CD14-positive monocyte (primary cell): ENCODE measurements around the gene RFX4. TPM values are rescaled to one million over a fixed set of nuclear protein-coding genes. Genes with fewer than 3 reads are reported as not detected.

Experiments
- DNase-seq, 3 donors: peaks; one replicate each; pipeline ENCODE4 v3.0.0-alpha.2; 2011 to 2022
- H2AFZ ChIP-seq: 2 replicates; pipeline ENCODE4 v1.6.0; 2012; ENCODE audit warnings: mild to moderate bottlenecking, low read depth, low read length, inconsistent platforms; ENCODE audit not compliant: insufficient read depth, poor library complexity, severe bottlenecking
- H3K27ac ChIP-seq, 2 donors: 1 replicate in 1 of 2; 2 replicates in 1 of 2; pipeline ENCODE4 v1.5.1; 2012 to 2013; ENCODE audit warnings: low read length in 2 of 2, control low read depth in 1 of 2, inconsistent platforms in 1 of 2, low read depth in 1 of 2, mild to moderate bottlenecking in 1 of 2
- H3K27me3 ChIP-seq, 2 donors: one replicate each; pipeline versions ENCODE4 v1.6.0 to v1.6.1; 2011 to 2013; ENCODE audit warnings: low read length in 2 of 2; ENCODE audit not compliant: control insufficient read depth in 2 of 2, insufficient read depth in 2 of 2
- H3K36me3 ChIP-seq, 2 donors: replicated peaks in 1 of 2; 1 replicate in 1 of 2; 2 replicates in 1 of 2; pipeline versions ENCODE4 v1.5.1 to v1.6.1; 2012 to 2013; ENCODE audit warnings: low read length in 2 of 2, control low read depth in 1 of 2, inconsistent platforms in 1 of 2, mild to moderate bottlenecking in 1 of 2; ENCODE audit not compliant: insufficient read depth in 2 of 2, control insufficient read depth in 1 of 2
- H3K4me1 ChIP-seq, 2 donors: 1 replicate in 1 of 2; 2 replicates in 1 of 2; pipeline versions ENCODE4 v1.5.1 to v1.6.1; 2012 to 2013; ENCODE audit warnings: low read length in 2 of 2, control low read depth in 1 of 2, inconsistent platforms in 1 of 2, mild to moderate bottlenecking in 1 of 2, moderate library complexity in 1 of 2; ENCODE audit not compliant: insufficient read depth in 2 of 2, control insufficient read depth in 1 of 2
- H3K4me2 ChIP-seq: replicated peaks from 2 replicates; pipeline ENCODE3; 2012; ENCODE audit warnings: low read length, moderate library complexity, mild to moderate bottlenecking; ENCODE audit not compliant: poor library complexity, severe bottlenecking; ENCODE audit errors: extremely low read depth
- H3K4me3 ChIP-seq, 3 experiments: fragments of 200-600 bp in 1 of 3; sonication (generic) in 1 of 3; replicated peaks in 1 of 3; 1 replicate in 2 of 3; 2 replicates in 1 of 3; pipeline ENCODE4 v1.5.1; 2011 to 2013; ENCODE audit warnings: low read length in 3 of 3, mild to moderate bottlenecking in 3 of 3, control low read depth in 2 of 3, low read depth in 2 of 3, inconsistent platforms in 1 of 3, moderate library complexity in 1 of 3
- H3K79me2 ChIP-seq: 2 replicates; pipeline ENCODE4 v1.6.0; 2012; ENCODE audit warnings: mild to moderate bottlenecking, control low read depth, inconsistent platforms, low read length, moderate library complexity; ENCODE audit not compliant: insufficient read depth
- H3K9ac ChIP-seq: 2 replicates; pipeline ENCODE4 v1.6.0; 2017; ENCODE audit warnings: low read length, mild to moderate bottlenecking; ENCODE audit not compliant: insufficient read depth, poor library complexity, severe bottlenecking
- H3K9me3 ChIP-seq, 2 donors: replicated peaks in 1 of 2; 1 replicate in 1 of 2; 2 replicates in 1 of 2; pipeline versions ENCODE4 v1.5.1 to v1.6.1; 2012 to 2013; ENCODE audit warnings: low read length in 2 of 2, control low read depth in 1 of 2; ENCODE audit not compliant: control insufficient read depth in 1 of 2, insufficient read depth in 1 of 2
- H4K20me1 ChIP-seq: 2 replicates; pipeline ENCODE4 v1.6.0; 2012; ENCODE audit warnings: mild to moderate bottlenecking, low read length, control low read depth, moderate library complexity; ENCODE audit not compliant: insufficient read depth
- H3K27ac Mint-ChIP-seq, 7 donors: one replicate each; pipeline ENCODE4 v1.8.0; 2020; ENCODE audit warnings: mild to moderate bottlenecking in 7 of 7, mixed read lengths in 7 of 7, moderate library complexity in 6 of 7, inconsistent platforms in 2 of 7
- H3K27me3 Mint-ChIP-seq, 3 donors: one replicate each; pipeline ENCODE4 v1.8.0; 2021 to 2022; ENCODE audit warnings: low read depth in 3 of 3, mild to moderate bottlenecking in 3 of 3, mixed read lengths in 3 of 3, moderate library complexity in 3 of 3, inconsistent platforms in 1 of 3
- H3K36me3 Mint-ChIP-seq, 2 donors: one replicate each; pipeline ENCODE4 v1.8.0; 2020; ENCODE audit warnings: mixed read lengths in 2 of 2, inconsistent platforms in 1 of 2, mild to moderate bottlenecking in 1 of 2
- H3K4me1 Mint-ChIP-seq: one replicate; pipeline ENCODE4 v1.8.0; 2020; ENCODE audit warnings: mild to moderate bottlenecking, mixed read lengths
- H3K4me3 Mint-ChIP-seq, 2 donors: one replicate each; pipeline ENCODE4 v1.8.0; 2020; ENCODE audit warnings: mild to moderate bottlenecking in 2 of 2, mixed read lengths in 2 of 2, moderate library complexity in 1 of 2
- H3K9me3 Mint-ChIP-seq, 7 donors: one replicate each; pipeline ENCODE4 v1.8.0; 2020 to 2022; ENCODE audit warnings: mixed read lengths in 7 of 7, mild to moderate bottlenecking in 6 of 7, moderate library complexity in 6 of 7, inconsistent platforms in 2 of 7
- CTCF ChIP-seq: fragments of 200-600 bp; IDR thresholded peaks from one replicate; pipeline ENCODE4 v1.8.0; 2022; ENCODE audit warnings: antibody characterized with exemption, mild to moderate bottlenecking
- WGBS: methylation state at CpG from one replicate; pipeline ENCODE4 v1.1.5; 2013; ENCODE audit warnings: missing lambda C conversion rate; ENCODE audit not compliant: insufficient coverage; 5-methylcytosine and 5-hydroxymethylcytosine counted together
- intact Hi-C, 2 donors: fragments of 100-400 bp; cut with micrococcal nuclease; formaldehyde crosslinking; loops; one replicate each; pipeline versions ENCODE4 v1.15.0 to v1.15.1; 2023
- polyA plus RNA-seq, 3 donors: library from polyadenylated mRNA; depleted of rRNA in 1 of 3; unstranded in 2 of 3; stranded (reverse) in 1 of 3; fragments of 300-500 nt in 2 of 3; fragments of >200 nt in 1 of 3; fragmentation: Illumina TruSeq in 2 of 3; gene quantifications; 1 replicate in 2 of 3; 2 replicates in 1 of 3; pipeline ENCODE4 v1.2.3, GENCODE V29; 2012 to 2021

RFX4 gene
- polyA plus RNA-seq, 3 donors = not detected

GRCh38 chr12:106794369-106794768 lies 211.6 kb downstream of the RFX4 start:
- Histone ChIP-seq H4K20me1 (no peaks in the 10 kb centered on the region), H3K9me3 (no peaks in the 10 kb centered on the region), H3K36me3 (peaks cover 0 to 18% of the 10 kb centered on the region in 2 donors), H3K4me1 (no peaks in the 10 kb centered on the region), H3K4me2 (no peak overlapping the region), H2AFZ (no peak overlapping the region), H3K27me3 (no peaks in the 10 kb centered on the region), H3K79me2 (no peaks in the 10 kb centered on the region), H3K9ac (no peak overlapping the region), H3K4me3 (no peak overlapping the region), H3K27ac (no peak overlapping the region)
- Mint-ChIP-seq H3K9me3 (peaks cover 0 to 4% (median 3%) of the 10 kb centered on the region in 7 donors), H3K4me3 (no peak overlapping the region), H3K4me1 (no peaks in the 10 kb centered on the region), H3K27ac (no peak overlapping the region), H3K27me3 (no peaks in the 10 kb centered on the region), H3K36me3 (peaks cover 21 to 27% of the 10 kb centered on the region in 2 donors)
- whole genome bisulfite sequencing = no CpG with 5 or more reads among the region's 1 CpG
- intact Hi-C loops = no loop called here
- DNase-seq = no peak
- no peak for TF ChIP-seq CTCF

- Histone ChIP-seq H3K36me3 (peaks cover 2 to 12% of the 10 kb centered on the region in 2 donors), H4K20me1 (no peaks in the 10 kb centered on the region), H3K27ac (no peak overlapping the region), H3K9me3 (no peaks in the 10 kb centered on the region), H3K27me3 (no peaks in the 10 kb centered on the region), H3K9ac (no peak overlapping the region), H2AFZ (no peak overlapping the region), H3K4me3 (no peak overlapping the region), H3K79me2 (no peaks in the 10 kb centered on the region), H3K4me1 (no peaks in the 10 kb centered on the region), H3K4me2 (no peak overlapping the region)
- no peak for DNase-seq
- Mint-ChIP-seq H3K27me3 (peaks cover 0 to 2% (median 0%) of the 10 kb centered on the region in 3 donors), H3K9me3 (no peaks in the 10 kb centered on the region), H3K4me1 (no peaks in the 10 kb centered on the region), H3K4me3 (no peak overlapping the region), H3K36me3 (peaks cover 15 to 26% of the 10 kb centered on the region in 2 donors), H3K27ac (no peak overlapping the region)
- TF ChIP-seq CTCF = no peak
- intact Hi-C loops = no loop called here
- no CpG with 5 or more reads among the region's 1 CpG for WGBS
Observed at GRCh38 chr12:106801167-106801708, 218.4 kb downstream of the RFX4 start.
